Stimulated activated CD4-positive, alpha-beta T cell treated with anti-CD3 and anti-CD28 coated beads, Interleukin-1b, Interleukin-23, amount 100 ng/mL, for 48 hours (primary cell): Measurements from ENCODE around the gene MORF4L1.
"Not testable (repeated sequence)": the region's sequence is repeated elsewhere in the genome, so short reads cannot be mapped to it uniquely, and the experiment has no call there.

Source experiments
- DNase-seq: peaks from one replicate; pipeline ENCODE4 v3.0.0-alpha.2; 2020

Gene MORF4L1

GRCh38 chr15:78859971-78860719 lies 12.5 kb upstream of the MORF4L1 start:
- peak; percentile 80 for DNase-seq

- DNase-seq = not testable (repeated sequence)
Measured at GRCh38 chr15:78865585-78865984, 7.1 kb upstream of the MORF4L1 start.

GRCh38 chr15:78866031-78866430 lies 6.7 kb upstream of the MORF4L1 start:
- not testable (repeated sequence) for DNase-seq

GRCh38 chr15:78866803-78867202 lies 5.9 kb upstream of the MORF4L1 start:
- DNase-seq = no peak

GRCh38 chr15:78868366-78868765 lies 4.3 kb upstream of the MORF4L1 start:
- DNase-seq = no peak

- DNase-seq = not testable (repeated sequence)
Measured at GRCh38 chr15:78871483-78872127, 1.1 kb upstream of the MORF4L1 start.

GRCh38 chr15:78872972-78873792 lies 492 bp downstream of the MORF4L1 start:
- peak; percentile 92 for DNase-seq

GRCh38 chr15:78873793-78874765 lies 1.4 kb downstream of the MORF4L1 start:
- DNase-seq = peak; percentile 34

- DNase-seq = no peak
Measured at GRCh38 chr15:78875107-78875914, 2.6 kb downstream of the MORF4L1 start.

- DNase-seq = not testable (repeated sequence)
Measured at GRCh38 chr15:78876954-78877353, 4.3 kb downstream of the MORF4L1 start.

GRCh38 chr15:78878356-78878755 lies 5.7 kb downstream of the MORF4L1 start:
- DNase-seq = no peak

GRCh38 chr15:78879517-78880241 lies 7.0 kb downstream of the MORF4L1 start:
- no peak for DNase-seq

GRCh38 chr15:78880242-78880533 lies 7.5 kb downstream of the MORF4L1 start:
- no peak for DNase-seq

- no peak for DNase-seq
Measured at GRCh38 chr15:78880813-78881212, 8.1 kb downstream of the MORF4L1 start.

GRCh38 chr15:78881681-78882080 lies 9.0 kb downstream of the MORF4L1 start:
- DNase-seq = no peak

GRCh38 chr15:78889000-78889399 lies 16.3 kb downstream of the MORF4L1 start:
- DNase-seq = no peak

GRCh38 chr15:78893538-78893937 lies 20.8 kb downstream of the MORF4L1 start:
- no peak for DNase-seq

GRCh38 chr15:78895471-78895870 lies 22.8 kb downstream of the MORF4L1 start:
- no peak for DNase-seq

- DNase-seq = no peak
Measured at GRCh38 chr15:78898540-78898939, 25.9 kb downstream of the MORF4L1 start.

- DNase-seq = not testable (repeated sequence)
Measured at GRCh38 chr15:78900819-78901533, 28.3 kb downstream of the MORF4L1 start.
